ENCODE data around the gene IRF9.

The IRF9 gene

DNA sequence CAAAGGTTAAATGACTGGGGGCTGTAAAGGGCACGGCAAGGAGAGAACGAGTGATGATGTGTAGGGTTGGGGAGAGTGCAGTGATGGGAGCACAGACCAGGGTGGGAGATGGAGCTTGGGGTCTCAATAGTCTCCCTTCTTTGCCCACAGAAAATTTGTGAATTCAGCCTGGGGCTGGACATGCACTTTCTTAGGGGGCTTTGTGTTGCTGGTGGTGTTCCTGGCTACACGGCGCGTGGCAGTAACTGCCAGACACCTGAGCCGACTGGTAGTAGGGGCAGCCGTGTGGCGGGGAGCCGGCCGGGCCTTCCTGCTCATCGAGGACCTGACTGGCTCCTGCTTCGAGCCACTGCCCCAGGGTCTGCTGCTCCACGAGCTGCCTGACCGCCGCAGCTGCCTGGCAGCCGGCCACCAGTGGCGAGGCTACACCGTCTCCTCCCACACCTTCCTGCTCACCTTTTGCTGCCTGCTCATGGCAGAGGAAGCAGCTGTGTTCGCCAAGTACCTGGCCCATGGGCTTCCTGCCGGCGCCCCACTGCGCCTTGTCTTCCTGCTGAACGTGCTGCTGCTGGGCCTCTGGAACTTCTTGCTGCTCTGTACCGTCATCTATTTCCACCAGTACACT lies 28.9 kb upstream of the IRF9 start:
- no peak for DNase-seq (ENCODE audit: low spot score)

DNA sequence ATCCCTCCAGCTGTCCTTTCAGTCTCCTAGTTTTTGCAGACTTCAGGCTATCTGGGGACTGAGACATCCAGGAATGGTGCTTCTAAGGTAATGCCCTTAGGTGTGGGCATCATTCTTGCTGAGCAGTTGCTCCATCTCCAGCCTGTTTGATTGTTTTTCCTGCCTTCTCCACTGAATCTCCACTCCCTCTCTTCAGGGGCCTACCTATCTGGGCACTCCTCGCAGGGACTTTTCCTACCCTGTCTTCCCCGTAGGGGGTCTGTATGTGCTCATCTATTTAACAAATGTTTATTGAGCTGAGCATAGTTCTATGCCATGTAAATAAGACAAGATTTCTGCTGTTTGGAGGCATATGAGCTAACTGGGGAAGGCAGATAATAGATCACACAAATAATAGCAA lies 28.1 kb upstream of the IRF9 start:
- DNase-seq (ENCODE audit: low spot score), result no peak

DNA sequence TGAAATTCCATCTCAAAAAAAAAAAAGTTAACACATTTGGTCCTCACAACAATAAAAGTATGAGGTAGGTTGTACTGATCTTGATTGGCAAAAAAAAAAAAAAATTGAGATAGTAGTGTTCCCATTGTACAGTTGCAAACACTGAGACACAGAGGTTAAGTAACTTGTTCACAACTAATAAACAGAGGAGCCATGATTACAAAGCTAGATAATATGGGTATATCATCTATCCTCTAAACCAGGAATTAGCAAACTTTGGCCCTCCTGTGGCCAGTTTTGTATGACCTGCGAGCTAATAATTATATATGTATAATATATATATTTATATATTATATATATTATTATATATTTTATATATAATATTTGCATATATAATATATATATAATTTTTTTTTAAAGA lies 27.3 kb upstream of the IRF9 start:
- DNase-seq (ENCODE audit: low spot score), result no peak

DNA sequence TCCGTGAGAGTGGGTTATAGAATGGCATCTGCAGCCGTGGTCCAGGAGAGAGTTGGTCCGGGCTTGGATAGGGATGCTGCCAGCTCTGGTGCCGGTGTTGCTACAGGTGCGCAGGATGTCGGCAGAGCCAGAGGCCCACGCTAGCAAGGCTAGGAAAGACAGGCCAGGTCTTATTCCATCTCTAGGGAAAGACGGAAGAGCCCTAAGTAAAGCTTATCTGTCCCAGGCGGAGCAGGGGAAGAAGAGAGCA lies 25.6 kb upstream of the IRF9 start:
- DNase-seq (ENCODE audit: low spot score), result no peak

DNA sequence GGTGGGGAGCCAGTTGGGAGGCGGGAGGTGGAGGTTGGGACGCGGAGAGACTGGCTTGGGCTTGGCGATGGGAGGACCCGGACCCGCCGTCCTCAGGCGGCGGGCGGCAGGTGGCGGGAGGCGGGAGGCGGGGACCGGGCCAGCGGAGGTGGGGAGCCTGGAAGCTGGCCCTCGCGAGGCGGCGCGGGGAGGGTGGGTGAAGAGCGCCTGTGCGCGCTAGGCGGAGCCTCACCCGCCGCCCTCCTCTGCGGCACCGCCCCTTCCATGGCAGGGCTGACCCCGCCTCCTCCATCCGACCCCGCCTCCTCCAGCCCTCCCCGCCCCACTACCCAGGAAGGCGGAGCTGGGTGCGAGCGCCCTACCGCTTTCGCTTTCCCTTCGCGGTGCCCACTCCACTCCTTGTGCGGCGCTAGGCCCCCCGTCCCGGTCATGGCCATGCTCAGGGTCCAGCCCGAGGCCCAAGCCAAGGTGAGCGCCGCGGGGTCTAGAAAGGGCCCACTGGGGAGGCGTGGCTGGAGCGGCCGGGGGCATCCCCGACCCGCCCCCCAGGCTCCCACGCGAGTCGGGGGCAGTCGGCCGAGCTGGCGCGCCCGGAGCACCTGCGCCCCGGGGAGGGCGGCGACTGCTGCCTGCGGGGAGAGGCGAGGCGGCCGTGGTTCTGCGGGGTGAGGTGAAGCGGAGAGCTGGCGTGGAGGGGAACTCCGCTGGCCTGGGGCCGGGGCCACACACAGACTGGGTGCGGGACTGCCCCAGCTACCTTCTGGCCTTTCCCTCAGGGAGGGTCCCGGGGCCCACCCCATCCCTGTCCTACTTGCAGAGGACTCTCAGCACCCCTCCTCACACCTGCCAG lies 25.0 kb upstream of the IRF9 start, which contains the start of gene PSME1:
Gene PSME1 (plus strand): TSS at position 361 of the 850 bp plus-strand sequence. CDS start 69 bp downstream, at position 430.
- DNase-seq (ENCODE audit: low spot score), result peak; percentile 94

DNA sequence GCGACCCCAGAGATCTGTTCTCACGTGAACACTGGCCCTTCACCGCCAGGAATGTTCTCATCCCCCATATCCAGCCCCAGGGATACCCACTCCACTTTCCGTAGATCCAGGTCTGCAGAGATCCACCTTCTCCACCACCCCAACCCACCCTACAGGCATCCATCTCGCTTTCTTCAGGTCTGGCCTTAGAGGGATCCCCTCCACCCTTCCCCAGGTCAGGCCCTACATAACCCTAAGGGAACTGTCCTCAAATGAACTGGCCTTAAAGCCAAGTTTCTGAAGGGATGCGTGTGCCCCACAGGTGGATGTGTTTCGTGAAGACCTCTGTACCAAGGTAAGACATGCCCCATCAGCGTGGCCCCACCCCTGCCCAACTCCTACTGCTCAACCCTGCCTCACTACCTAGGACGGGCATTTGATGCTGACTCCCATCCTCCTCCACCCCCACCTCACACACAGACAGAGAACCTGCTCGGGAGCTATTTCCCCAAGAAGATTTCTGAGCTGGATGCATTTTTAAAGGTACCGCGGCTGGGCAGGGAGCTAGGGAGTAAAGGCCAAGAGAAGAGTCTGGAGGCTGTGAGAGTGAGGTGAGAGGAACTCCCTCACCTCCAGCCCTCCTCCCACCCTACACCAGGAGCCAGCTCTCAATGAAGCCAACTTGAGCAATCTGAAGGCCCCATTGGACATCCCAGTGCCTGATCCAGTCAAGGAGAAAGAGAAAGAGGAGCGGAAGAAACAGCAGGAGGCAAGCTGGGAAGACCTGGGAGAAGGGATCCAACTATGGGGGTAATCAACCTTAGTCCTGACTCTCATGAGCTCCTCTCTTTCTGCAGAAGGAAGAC lies 24.2 kb upstream of the IRF9 start:
- no peak for DNase-seq (ENCODE audit: low spot score)

DNA sequence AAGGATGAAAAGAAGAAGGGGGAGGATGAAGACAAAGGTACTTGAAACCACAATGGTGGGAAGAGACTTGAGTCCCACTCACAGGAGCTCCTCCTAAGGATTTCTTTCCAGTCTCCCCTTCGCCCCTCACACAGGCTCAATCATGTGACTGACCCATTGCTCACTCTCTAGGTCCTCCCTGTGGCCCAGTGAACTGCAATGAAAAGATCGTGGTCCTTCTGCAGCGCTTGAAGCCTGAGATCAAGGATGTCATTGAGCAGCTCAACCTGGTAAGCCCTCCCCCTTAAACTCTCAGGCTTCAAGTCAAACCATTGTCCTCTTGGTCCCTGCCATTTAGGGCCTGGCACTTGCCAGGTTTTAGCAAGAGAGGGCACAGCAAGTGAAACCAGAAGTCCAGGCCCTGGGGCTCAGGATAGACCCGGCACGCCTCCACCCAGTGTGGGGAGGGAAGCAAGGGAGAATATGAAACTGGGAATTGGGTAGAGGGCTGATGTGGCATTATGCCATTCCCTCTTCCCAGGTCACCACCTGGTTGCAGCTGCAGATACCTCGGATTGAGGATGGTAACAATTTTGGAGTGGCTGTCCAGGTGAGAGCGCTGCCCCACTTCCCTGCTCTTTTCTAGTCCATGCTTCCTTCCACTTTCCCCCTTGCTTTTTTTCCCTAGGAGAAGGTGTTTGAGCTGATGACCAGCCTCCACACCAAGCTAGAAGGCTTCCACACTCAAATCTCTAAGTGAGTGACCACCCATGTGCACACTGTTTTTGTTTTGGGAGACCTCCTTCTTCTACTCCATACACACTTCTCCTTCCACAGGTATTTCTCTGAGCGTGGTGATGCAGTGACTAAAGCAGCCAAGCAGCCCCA lies 23.3 kb upstream of the IRF9 start:
- no peak for DNase-seq (ENCODE audit: low spot score)

DNA sequence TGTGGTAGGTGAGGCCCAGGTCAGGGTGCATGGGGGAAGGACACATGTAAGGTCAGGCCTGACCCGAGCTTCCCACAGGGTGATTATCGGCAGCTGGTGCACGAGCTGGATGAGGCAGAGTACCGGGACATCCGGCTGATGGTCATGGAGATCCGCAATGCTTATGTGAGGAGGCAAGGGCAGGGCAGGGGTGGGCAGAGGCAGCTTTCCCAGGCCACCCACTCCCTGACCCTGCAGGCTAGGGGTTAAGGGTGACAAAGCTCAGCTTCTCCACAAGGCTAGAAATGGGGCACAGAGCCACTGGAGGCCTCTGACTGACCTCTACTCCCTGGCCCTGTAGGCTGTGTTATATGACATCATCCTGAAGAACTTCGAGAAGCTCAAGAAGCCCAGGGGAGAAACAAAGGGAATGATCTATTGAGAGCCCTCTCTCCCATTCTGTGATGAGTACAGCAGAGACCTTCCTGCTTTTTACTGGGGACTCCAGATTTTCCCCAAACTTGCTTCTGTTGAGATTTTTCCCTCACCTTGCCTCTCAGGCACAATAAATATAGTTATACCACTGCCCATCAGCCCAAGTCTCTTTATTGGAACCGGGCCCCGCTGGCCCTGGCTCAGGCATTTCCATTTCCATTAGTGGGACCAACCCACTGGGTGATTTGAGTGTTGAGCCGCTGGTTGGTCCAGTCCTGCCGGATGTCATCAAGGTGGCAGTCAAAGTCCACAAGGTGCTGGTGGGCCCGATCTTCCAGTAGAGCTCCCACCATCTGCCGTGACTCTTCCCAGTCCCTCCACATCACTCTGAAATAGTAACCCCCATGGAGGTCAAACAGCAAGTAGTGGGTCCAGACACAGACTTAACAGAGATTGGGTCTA lies 22.4 kb upstream of the IRF9 start:
- no peak for DNase-seq (ENCODE audit: low spot score)

DNA sequence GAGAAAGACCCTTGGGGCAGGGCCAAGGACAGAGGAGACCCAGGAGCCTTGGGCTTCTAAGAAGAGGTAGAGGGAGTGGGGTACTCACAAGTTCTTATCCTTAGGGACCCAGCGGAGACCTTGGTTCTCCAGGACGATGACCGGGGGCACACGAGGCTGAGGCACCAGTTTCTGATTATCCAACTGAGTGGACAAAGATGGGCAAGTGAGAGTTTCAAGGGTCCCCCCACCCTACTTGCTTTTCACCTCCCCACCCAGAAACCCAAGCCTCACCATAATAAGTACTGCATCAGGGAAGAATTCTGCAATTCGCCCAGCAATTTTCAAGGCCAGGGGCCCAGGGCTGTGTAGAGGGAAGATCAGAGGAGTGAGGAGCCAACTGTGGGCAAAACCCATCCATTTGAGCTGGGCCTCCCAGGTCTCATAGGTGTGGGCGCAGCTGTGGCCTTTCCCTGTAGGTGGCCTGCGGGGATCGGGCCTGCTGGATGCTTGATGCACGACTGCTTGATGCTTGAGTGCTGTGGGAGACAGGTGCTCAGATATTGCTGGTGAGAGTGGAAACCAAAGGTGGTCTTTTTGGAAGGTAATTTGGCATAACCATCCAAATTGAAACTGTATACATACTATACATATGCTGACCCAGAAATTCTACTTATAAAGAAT lies 21.7 kb upstream of the IRF9 start:
- no peak for DNase-seq (ENCODE audit: low spot score)

DNA sequence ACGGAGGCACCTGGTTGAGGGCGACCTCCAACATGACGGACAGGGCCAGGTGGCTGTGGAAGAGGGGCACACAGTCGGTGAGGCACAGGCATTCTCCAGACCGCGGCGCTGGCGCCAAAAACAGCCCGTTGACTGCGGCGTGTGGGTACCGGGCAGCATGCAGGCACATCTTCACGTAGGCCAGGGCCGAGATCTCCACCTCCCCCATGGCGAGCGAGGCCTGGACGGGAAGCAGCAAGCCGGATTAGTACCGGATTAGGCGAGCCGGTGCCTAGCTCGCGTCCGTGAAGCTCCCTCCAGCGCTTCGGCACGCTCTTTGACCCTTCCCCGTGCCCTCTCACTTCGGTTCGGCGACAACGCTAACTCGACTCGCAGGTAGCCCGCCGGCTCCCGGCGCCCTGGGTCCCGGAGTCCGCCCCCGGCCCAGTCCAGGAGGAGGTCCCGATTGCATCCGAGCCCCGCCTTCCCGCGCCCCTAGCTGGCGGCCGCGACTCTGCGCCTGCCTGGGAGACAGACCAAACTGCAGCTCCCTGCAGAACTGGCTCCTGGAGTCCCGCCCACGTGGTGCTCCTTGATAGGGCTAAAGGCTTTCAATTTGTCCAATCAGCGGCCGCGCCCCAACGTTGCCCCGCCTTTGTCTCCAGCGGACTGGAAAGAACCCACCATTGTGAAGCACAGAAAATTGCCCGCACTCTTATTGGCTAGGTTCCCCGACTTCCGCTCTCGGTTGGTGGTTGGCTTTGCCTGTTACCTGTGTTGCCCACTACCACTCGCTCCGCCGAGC lies 19.8 kb upstream of the IRF9 start, which contains the start of gene EMC9:
Gene EMC9 (minus strand): TSS at position 495 of the 784 bp plus-strand sequence. CDS start 287 bp downstream, at position 208.
- DNase-seq (ENCODE audit: low spot score), result peak; percentile 100

DNA sequence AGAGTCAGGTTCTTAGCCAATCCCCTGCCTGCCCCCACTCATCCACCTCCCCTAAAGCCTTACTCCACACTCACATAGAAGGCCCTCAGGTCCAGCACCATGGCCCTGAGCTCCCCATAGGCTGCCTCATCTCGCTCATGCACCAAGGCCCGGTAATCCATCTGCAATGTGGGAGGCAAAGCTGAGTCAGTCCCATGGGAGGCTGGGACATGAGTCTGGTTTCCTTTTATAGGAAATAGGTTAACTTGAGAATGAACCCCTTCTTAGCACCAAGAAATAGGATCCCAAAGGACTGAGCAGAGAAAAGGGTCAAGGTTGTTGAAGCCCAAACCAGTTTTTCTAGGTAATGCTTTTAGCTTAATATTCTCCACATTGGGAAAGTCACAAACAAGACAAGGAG lies 17.6 kb upstream of the IRF9 start:
- no peak for DNase-seq (ENCODE audit: low spot score)

DNA sequence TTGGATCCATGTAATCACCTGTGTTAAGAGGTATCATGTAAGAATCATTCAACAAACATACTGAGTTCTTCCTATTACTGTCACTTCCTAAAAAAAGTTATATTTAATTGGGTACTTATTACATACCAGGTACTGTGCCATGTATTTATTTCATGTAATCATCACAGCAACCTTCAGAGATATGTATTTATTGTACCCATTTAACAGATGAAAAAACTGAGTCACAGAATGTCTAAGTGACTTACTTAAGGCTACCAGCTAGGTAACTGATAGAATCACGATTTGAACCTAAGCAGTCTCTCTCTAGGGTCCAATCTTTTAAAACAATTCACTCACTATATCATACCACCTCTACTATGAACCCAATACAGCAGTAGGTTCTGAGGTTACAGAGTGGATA lies 16.6 kb upstream of the IRF9 start:
- no peak for DNase-seq (ENCODE audit: low spot score)

DNA sequence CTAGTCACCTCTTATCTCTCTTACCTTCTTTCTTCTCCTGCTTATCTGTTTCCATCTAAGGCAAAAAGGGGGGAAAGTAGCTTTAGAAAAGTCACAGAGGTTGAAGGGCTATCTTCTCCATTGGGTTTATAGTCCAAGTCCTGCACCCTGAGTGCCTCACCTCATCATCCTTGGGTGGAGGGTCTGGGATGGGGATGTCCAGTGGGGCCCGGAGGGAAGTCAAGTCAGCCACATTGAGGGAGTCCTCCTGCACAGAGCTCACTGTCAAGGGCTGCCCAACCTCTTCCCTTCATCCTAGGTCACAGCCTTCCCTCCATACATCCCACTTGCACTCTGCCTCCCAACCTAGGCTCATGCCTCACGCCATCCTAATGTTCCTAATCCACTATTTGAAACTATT lies 15.8 kb upstream of the IRF9 start:
- no peak for DNase-seq (ENCODE audit: low spot score)

DNA sequence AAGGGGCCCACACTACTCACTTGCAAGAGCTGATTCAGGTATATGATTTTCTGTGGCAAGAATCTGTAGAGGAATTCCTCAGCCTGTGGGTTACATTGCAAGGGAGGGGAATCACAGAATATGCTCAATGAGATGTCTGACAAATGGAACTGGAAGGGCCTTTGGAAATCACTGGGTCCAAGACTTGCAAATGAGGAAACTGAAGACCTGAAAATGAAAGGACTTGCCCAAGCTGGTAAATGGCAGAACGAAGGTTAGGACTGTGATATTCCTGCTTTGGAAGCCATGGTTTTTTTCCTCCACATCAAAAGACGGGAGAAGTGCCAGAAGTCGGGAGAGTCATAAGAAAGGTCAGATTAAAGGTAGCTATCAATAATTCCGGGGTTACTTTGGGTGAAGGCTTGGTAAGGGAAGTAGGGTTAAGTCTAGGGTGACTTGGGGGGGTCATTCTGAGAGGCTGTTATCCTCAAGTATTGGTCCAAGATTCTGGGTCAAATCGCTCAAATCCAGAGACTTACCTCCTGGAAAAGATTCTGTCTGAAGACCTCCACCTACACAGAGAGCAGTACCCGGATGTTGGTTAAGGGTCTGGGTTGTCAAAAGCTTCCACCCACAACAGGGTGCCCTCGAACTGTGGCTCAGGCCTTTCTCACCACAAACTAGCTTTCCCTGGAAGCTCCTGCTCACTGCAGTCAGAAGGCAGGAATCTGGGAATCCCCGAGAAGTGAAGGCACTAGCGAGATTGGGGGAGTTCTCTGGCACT lies 15.2 kb upstream of the IRF9 start:
- no peak for DNase-seq (ENCODE audit: low spot score)

DNA sequence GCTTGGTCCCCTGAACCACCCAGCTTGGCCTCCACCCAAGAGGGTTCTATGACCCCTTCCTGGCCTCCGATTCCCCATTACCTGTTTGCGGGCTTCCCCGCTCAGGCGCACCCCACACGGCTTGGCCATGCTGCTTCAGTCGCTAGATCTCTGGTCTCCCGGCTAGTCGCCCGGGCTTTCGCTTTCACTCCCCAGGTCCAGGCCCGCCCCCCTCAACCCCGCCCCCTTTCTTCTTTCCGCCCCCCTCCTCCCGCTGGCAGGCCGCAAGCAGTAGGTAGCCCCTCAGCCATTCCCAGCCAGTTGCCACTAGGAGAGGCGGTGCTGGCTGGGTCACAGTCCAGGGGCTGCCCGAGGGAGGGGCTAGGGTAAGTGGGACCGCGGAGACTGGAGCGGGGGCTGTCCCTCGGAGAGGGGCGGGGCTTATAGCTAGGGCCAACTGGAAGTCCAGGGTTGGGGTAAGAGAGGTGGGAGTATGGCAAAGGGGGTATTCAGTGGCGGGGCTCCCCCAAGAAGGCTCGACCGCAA lies 14.6 kb upstream of the IRF9 start, which contains the start of gene PSME2:
Gene PSME2 (minus strand): TSS at position 158 of the 525 bp plus-strand sequence. CDS start 29 bp downstream, at position 129.
- peak; percentile 93 for DNase-seq (ENCODE audit: low spot score)

DNA sequence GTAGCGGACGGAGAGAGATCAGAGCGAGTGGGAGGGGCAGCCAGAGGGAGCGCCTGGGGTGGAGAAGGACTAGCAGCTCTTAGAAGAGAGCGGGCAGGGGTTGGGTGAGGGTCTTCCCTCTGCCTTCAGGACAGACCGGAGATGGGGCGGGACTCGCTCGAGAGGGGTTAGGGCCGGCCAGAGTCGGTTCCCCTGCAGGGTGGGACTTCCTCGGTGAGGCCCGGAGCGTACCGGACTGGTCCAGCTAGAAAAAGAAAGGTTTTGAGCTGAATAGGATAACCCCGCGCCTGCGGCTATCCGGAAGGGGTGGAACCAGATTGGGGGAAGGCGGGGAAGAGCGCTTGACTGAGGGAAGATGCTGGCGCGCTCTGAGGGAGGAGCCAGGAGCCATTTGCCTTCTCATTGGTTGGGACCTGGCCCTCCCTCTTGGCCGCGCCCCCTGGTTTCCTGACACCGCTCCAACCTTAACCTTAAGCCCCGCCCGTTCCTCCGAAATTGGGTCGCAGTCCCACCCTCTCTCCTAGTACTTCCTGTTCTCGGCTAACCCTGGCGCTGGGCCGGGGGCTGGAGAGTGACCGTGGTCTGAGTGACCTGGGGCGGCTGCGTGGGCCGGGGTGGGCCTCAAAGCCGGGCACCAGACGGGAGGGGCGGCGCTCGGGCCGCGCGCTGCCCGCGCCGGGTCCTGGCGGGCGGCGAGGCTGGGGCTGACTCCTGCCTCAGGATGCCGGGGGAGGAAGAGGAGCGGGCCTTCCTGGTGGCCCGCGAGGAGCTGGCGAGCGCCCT lies 13.9 kb upstream of the IRF9 start, which contains the start of gene RNF31:
Gene RNF31 (plus strand): TSS at position 521 of the 783 bp plus-strand sequence. CDS start 201 bp downstream, at position 722.
- peak; percentile 99 for DNase-seq (ENCODE audit: low spot score)

DNA sequence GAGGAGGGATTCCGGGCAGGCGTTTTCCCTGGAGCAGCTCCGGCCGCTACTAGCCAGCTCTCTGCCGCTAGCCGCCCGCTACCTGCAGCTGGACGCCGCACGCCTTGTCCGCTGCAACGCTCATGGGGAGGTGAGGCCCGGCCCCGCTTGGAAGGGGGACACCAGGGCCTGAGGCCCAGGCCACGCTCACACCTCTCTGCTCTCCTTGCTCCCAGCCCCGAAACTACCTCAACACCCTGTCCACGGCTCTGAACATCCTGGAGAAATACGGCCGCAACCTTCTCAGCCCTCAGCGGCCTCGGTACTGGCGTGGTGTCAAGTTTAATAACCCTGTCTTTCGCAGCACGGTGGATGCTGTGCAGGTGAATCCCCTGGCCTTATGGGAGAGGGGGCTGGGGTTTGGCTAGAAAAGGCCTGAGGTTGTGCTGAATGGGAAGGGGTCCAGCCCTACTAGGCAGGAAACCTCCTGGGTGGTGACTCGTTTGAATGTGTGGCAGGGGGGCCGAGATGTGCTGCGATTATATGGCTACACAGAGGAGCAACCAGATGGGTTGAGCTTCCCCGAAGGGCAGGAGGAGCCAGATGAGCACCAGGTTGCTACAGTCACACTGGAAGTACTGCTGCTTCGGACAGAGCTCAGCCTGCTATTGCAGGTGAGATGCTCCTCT lies 13.2 kb upstream of the IRF9 start:
- DNase-seq (ENCODE audit: low spot score), result no peak
